ENCODE measurements around the gene PSMD2.
A peak's percentile ranks its signal among the peaks of the same experiment; 100 is the strongest.

The PSMD2 gene

DNA sequence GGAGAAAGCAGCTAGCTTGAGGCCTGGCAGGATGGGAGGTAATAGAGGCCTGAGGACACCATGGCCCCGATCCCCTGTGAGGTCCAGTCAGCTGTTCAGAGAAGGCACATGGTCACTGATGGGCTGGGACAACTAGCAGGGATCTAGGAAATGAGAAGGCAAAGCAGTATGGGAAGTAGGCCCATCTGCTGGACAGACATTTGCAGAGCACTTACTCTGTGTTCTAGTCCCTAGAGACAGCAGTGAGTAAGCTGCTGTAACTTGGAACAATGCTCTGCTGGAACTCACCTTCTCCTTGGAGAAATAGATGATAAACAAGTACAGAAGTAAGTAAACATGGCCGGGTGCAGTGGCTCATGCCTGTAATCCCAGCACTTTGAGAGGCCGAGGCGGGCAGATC lies 16.1 kb upstream of the PSMD2 start:
- no peak for DNase-seq (ENCODE audit: low read depth in 2 of 2)

GRCh38 chr3:184283681-184284080 lies 15.4 kb upstream of the PSMD2 start:
- no peak for DNase-seq (ENCODE audit: low read depth in 2 of 2)

DNA sequence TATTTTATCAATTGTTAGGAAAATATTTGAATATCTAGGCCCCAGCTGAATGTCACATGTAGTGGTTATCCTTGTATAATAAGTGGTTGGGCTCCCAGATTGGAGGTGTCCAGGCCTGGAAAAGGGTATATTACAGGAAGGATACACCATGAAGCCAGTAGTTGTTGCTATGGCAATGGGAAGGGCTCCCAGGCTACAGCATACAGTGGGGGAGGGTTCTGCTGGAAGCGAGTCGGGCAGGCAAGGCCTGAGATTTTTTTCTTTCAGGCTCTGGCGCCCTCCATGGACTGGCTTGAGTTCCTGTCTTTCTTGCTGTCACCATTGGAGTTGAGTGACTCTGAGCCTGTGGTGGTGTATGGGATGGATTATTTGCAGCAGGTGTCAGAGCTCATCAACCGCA lies 14.3 kb upstream of the PSMD2 start:
- DNase-seq (ENCODE audit: low read depth in 2 of 2), result no peak

- DNase-seq (ENCODE audit: low read depth in 2 of 2), result peak; percentile 36 to 39
These were observed 9.6 kb upstream of the PSMD2 start for GRCh38 chr3:184289426-184289938.

- no peak for DNase-seq (ENCODE audit: low read depth in 2 of 2)
These were observed 8.7 kb upstream of the PSMD2 start for GRCh38 chr3:184290331-184290730.

GRCh38 chr3:184291044-184291737 lies 7.8 kb upstream of the PSMD2 start:
- no peak for DNase-seq (ENCODE audit: low read depth in 2 of 2)

DNA sequence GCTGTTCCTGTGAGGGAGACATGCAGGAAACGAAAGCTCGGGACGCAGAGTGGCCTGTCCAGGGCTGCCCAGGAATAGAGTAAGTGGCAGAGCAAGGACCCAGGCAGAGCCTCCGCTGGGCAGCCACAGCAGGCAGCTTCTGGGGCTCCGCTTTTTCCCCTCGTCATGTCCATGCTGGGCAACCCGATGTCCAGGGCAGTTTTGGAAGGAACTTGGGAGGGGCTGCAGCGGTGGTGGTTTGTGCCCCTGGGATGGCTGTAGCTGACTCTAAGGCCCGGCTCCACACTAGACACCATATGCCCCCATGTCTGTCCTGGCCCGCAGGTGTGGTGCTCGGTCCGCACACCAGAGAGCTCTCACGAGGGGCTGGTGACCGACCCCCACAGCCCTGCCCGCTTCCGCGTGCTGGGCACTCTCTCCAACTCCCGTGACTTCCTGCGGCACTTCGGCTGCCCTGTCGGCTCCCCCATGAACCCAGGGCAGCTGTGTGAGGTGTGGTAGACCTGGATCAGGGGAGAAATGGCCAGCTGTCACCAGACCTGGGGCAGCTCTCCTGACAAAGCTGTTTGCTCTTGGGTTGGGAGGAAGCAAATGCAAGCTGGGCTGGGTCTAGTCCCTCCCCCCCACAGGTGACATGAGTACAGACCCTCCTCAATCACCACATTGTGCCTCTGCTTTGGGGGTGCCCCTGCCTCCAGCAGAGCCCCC lies 7.1 kb upstream of the PSMD2 start:
- DNase-seq (ENCODE audit: low read depth in 2 of 2), result no peak

DNA sequence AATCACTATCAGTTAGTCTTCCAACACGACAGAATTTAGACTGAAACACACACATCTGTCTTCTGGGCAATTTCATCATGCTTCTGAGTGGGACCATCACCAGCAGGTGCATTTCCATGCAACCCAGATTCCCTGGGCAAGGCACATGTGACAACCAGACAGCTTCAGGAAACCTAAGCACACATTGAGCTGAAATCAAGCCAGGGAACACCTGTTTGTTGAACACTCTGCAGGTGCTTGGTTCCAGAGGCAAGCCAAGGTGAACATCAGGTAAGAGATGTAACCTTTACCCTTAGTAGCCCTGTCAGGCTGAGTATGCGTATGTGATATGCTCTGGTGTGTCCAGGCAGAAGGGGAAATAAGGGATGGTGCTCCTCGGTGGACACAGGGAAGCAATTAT lies 3.3 kb upstream of the PSMD2 start:
- no peak for DNase-seq (ENCODE audit: low read depth in 2 of 2)

DNA sequence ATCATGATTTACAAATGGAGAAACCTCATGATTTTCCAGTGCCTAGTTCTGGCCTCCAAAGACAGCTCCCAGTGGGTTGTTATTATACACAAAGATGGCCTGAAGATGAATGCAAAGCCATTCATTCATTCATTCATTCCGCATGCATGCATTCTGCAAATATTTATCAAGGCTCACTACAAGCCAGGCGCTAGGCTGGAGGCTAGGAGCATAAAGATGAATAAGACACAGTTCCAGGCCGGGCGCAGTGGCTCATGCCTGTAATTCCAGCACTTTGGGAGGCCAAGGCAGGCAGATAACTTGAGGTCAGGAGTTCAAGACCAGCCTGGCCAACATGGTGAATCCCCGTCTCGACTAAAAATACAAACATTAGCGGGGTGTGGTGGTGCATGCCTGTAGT lies 2.4 kb upstream of the PSMD2 start:
- DNase-seq (ENCODE audit: low read depth in 2 of 2), result no peak

- no peak for DNase-seq (ENCODE audit: low read depth in 2 of 2)
These were observed 692 bp downstream of the PSMD2 start for GRCh38 chr3:184299488-184300377.

GRCh38 chr3:184300378-184300720 lies 1.3 kb downstream of the PSMD2 start:
- no peak for DNase-seq (ENCODE audit: low read depth in 2 of 2)

- DNase-seq (ENCODE audit: low read depth in 2 of 2), result no peak
These were observed 6.5 kb downstream of the PSMD2 start for GRCh38 chr3:184305577-184305976.

DNA sequence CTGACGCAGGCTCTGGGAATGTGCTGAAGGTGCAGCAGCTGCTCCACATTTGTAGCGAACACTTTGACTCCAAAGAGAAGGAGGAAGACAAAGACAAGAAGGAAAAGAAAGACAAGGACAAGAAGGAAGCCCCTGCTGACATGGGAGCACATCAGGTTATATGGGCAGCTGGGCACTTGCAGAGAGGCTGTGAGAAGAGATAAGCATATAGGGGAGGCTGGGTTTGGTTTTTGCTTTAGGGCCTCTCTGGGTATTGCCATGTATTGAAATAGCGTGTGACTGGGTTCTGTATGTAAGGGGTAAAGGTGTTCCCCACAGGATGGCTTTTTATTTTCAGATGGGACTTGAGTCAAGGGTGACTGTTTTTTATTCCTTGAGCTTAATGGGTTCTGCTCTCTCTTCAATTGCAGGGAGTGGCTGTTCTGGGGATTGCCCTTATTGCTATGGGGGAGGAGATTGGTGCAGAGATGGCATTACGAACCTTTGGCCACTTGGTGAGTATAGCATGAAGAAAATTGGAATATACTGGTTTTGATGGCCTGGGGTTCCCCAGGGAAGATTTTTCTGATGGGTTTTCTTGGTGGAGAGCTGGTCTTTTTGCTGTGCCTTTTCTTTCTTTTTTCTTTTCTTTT lies 7.4 kb downstream of the PSMD2 start:
- DNase-seq (ENCODE audit: low read depth in 2 of 2), result no peak

- DNase-seq (ENCODE audit: low read depth in 2 of 2), result no peak
These were observed 8.9 kb downstream of the PSMD2 start for GRCh38 chr3:184307915-184308314.

DNA sequence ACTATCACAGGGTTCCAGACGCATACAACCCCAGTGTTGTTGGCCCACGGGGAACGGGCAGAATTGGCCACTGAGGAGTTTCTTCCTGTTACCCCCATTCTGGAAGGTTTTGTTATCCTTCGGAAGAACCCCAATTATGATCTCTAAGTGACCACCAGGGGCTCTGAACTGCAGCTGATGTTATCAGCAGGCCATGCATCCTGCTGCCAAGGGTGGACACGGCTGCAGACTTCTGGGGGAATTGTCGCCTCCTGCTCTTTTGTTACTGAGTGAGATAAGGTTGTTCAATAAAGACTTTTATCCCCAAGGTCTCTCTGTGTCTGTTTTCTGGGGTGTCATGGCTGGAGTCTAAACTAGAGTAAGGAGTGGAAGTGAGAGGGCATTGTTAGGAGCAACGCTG lies 9.7 kb downstream of the PSMD2 start:
- DNase-seq (ENCODE audit: low read depth in 2 of 2), result no peak

- no peak for DNase-seq (ENCODE audit: low read depth in 2 of 2)
These were observed 12.6 kb downstream of the PSMD2 start for GRCh38 chr3:184311633-184312032.

DNA sequence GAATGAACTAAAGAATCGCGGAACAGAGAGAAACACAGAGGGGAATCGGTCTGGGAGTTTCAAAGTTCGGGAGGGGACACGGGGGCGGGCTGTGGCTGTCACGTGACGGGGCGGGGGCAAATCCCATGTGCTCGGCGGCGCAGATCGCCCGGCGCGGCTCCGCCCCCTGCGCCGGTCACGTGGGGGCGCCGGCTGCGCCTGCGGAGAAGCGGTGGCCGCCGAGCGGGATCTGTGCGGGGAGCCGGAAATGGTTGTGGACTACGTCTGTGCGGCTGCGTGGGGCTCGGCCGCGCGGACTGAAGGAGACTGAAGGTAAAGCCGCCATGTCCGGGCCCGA lies 15.3 kb downstream of the PSMD2 start, which contains the start of gene EIF4G1:
EIF4G1 (plus strand) TSS at position 244 of the 337 bp plus-strand sequence. CDS start 1,191 bp downstream, outside the sequence.
- DNase-seq (ENCODE audit: low read depth in 2 of 2), result peak; percentile 84 to 85

- DNase-seq (ENCODE audit: low read depth in 2 of 2), result peak; percentile 41 to 42
These were observed 15.9 kb downstream of the PSMD2 start for GRCh38 chr3:184314700-184315542.

DNA sequence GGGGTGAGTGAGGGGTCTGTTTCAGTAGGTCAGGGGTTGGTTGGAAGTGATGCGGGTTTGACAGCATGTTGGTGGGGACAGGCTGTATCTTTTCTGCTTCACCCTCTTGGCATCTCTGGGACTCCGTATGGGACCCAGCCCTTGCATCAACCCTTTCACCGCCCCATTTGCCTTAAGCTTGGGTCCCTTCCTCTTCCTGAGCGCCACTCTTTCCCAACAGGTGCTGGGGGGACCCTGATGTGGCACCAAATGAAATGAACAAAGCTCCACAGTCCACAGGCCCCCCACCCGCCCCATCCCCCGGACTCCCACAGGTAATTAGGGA lies 16.5 kb downstream of the PSMD2 start:
- no peak for DNase-seq (ENCODE audit: low read depth in 2 of 2)

- DNase-seq (ENCODE audit: low read depth in 2 of 2), result no peak
These were observed 17.0 kb downstream of the PSMD2 start for GRCh38 chr3:184315871-184316661.
